Measurements from ENCODE around the gene PER2. TPM values are rescaled to one million over a fixed set of nuclear protein-coding genes. Genes with fewer than 3 reads are reported as not detected.

PER2 gene
- total and polyA plus RNA-seq, 10 of the 15 experiments (the other 5 are each of a cell fraction or from before 2014, with no cell fraction given), result 1.5 to 15.1 (median 4.6) TPM

DNA sequence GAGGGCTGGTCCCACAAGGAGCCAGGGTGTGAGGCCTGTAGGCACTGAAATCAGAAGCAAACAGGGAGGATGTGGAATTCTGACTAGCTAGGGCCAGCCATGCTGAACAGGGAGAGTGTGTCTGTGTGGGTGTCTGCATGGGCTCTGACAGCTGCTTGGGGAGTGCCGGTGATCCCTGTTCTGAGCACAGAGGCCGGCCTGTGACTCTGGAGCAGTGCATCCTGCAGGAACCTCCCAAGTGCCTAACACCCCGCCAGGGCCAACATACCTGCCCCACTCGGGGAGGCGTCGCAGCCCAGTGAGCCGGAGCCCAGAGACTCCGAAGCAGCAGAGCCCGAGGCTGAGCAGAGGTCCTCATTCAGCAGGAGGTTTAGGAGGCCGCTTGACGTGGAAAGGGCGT lies 37.1 kb downstream of the PER2 start (continued):
- TF ChIP-seq, protein P1, sequence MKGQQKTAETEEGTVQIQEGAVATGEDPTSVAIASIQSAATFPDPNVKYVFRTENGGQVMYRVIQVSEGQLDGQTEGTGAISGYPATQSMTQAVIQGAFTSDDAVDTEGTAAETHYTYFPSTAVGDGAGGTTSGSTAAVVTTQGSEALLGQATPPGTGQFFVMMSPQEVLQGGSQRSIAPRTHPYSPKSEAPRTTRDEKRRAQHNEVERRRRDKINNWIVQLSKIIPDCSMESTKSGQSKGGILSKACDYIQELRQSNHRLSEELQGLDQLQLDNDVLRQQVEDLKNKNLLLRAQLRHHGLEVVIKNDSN (IDR thresholded peaks at IDR 0.05; ENCODE audit: borderline replicate concordance, extremely low read length, insufficient read depth, low read depth, low read length), result no peak
- TF ChIP-seq EZH2 (IDR thresholded peaks at IDR 0.05; ENCODE audit: borderline replicate concordance, control insufficient read depth, low read depth, low read length) (no peak), NBN (IDR thresholded peaks at IDR 0.05) (no peak)

DNA sequence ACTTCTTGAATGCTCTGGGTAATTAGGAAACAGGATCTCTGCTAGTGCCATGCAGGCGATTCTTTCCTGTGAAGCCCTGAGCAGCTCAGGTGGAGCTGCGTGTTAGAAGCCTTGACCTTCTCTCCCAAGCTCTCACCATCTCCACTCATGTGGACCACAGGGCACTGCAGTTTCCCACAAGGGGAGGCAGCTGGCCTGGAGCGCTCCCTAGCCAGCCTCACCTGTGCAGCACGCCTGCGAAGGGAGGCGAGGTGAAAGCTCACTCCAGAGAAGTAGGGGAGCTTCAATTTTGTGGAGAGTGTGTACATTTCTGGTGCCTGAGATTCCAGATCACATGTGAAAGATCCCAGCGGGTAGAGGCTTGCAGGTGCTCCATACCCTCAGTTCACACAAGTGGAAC lies 37.5 kb downstream of the PER2 start:
- Histone ChIP-seq H3K36me3 (ENCODE audit: control insufficient read depth in 2 of 2, insufficient read depth in 2 of 2, low read length in 1 of 2) (peaks cover 0 to 11% of the 10 kb centered on the region in 2 experiments; a peak in 3 of 4 replicates), H3K27ac (ENCODE audit: control insufficient read depth, insufficient read depth) (no peak overlapping the region), H3K79me2 (ENCODE audit: control insufficient read depth, insufficient read depth, low read length) (no peaks in the 10 kb centered on the region), H3K27me3 (replicated peaks in 1 of 2; ENCODE audit: control insufficient read depth in 2 of 2, insufficient read depth in 2 of 2, low read length in 1 of 2) (no peaks in the 10 kb centered on the region), H3K9me3 (replicated peaks; ENCODE audit: control insufficient read depth, insufficient read depth, low read length) (no peaks in the 10 kb centered on the region), H3K4me2 (ENCODE audit: control insufficient read depth, insufficient read depth) (no peak overlapping the region), H3K9ac (ENCODE audit: control insufficient read depth, insufficient read depth, low read length) (no peak overlapping the region), H3K4me3 (no peak overlapping the region), H4K20me1 (ENCODE audit: control insufficient read depth, insufficient read depth) (no peaks in the 10 kb centered on the region), H3K4me1 (ENCODE audit: control insufficient read depth, insufficient read depth, low read length) (no peaks in the 10 kb centered on the region), H2AFZ (ENCODE audit: control insufficient read depth, low read depth, low read length) (no peak overlapping the region)
- RAD21 ChIA-PET (ENCODE audit: unreplicated experiment), result no interaction called here
- intact Hi-C loops (cut with micrococcal nuclease; ENCODE audit: unreplicated experiment) (no loop called here), in situ Hi-C loops (cut with MboI) (no loop called here)
- DNase-seq (ENCODE audit: low read depth, low spot score) (no peak), FAIRE-seq (no peak), ATAC-seq (no peak)
- CTCF ChIA-PET, result interaction anchor here (2.7 kb wide), 1 partner anchor 13 kb away, joined by 8 read pairs; no protein-coding TSS in a partner anchor
- no peak for TF ChIP-seq ZBED1 (IDR thresholded peaks at IDR 0.05; ENCODE audit: borderline replicate concordance)
- no peak for TF ChIP-seq STAT3 (IDR thresholded peaks at IDR 0.05; ENCODE audit: low read depth, low read length)
- no peak for TF ChIP-seq BMI1 (IDR thresholded peaks at IDR 0.05; ENCODE audit: borderline replicate concordance)
- no TSS peak for BruUV-seq (replicated peaks)
- WGBS (ENCODE audit: insufficient coverage, insufficient replicate concordance, low lambda C conversion rate, missing lambda C conversion rate), result 76% methylated on average over 7 of the region's 7 CpGs
- POLR2A ChIA-PET, result no interaction called here
- SMC1A ChIA-PET (ENCODE audit: uncharacterized antibody, unreplicated experiment), result interaction anchor here (1.6 kb wide), 1 partner anchor 12 kb away, joined by 4 read pairs; no protein-coding TSS in a partner anchor

All from GM12878 (cell line).